Measurements from ENCODE around the gene LSM12.

LSM12 gene

GRCh38 chr17:44004077-44004760, 62.3 kb downstream of the LSM12 start, which contains the start of gene NAGS:
NAGS (plus strand) TSS chr17:44004622; CDS start chr17:44004664, 42 bp downstream.
- TF ChIP-seq CTCF (IDR thresholded peaks at IDR 0.05; ENCODE audit: low read depth, low read length): no peak
- in situ Hi-C loops (cut with HindIII; ENCODE audit: low sequenced_read_pairs): no loop called here
- peak within 1 kb of the TSS; percentile 67 for H3K4me3 ChIP-seq (ENCODE audit: low read depth, low read length)
- peak; percentile 45 for DNase-seq (ENCODE audit: low read depth, low spot score)

- in situ Hi-C loops (cut with HindIII; ENCODE audit: low sequenced_read_pairs): no loop called here
- peak; percentile 79 for DNase-seq (ENCODE audit: low read depth, low spot score)
- H3K4me3 ChIP-seq (ENCODE audit: low read depth, low read length): no peak overlapping the region
- TF ChIP-seq CTCF (IDR thresholded peaks at IDR 0.05; ENCODE audit: low read depth, low read length): no peak
These were observed 64.2 kb downstream of the LSM12 start for GRCh38 chr17:44002141-44002848.

GRCh38 chr17:44001461-44001920, 65.0 kb downstream of the LSM12 start:
- in situ Hi-C loops (cut with HindIII; ENCODE audit: low sequenced_read_pairs): no loop called here
- TF ChIP-seq CTCF (IDR thresholded peaks at IDR 0.05; ENCODE audit: low read depth, low read length): no peak

GRCh38 chr17:44000871-44001460, 65.5 kb downstream of the LSM12 start:
- in situ Hi-C loops (cut with HindIII; ENCODE audit: low sequenced_read_pairs): no loop called here
- DNase-seq (ENCODE audit: low read depth, low spot score): no peak
- TF ChIP-seq CTCF (IDR thresholded peaks at IDR 0.05; ENCODE audit: low read depth, low read length): no peak
- H3K4me3 ChIP-seq (ENCODE audit: low read depth, low read length): no peak overlapping the region

More at GRCh38 chr17:44001461-44001920, 65.0 kb downstream of the LSM12 start:
- DNase-seq (ENCODE audit: low read depth, low spot score): no peak
- H3K4me3 ChIP-seq (ENCODE audit: low read depth, low read length): no peak overlapping the region

- no peak for DNase-seq (ENCODE audit: low read depth, low spot score)
- no peak overlapping the region for H3K4me3 ChIP-seq (ENCODE audit: low read depth, low read length)
- in situ Hi-C loops (cut with HindIII; ENCODE audit: low sequenced_read_pairs): no loop called here
- no peak for TF ChIP-seq CTCF (IDR thresholded peaks at IDR 0.05; ENCODE audit: low read depth, low read length)
These were observed 66.2 kb downstream of the LSM12 start for GRCh38 chr17:44000141-44000860.

- DNase-seq (ENCODE audit: low read depth, low spot score): no peak
- in situ Hi-C loops (cut with HindIII; ENCODE audit: low sequenced_read_pairs): no loop called here
- H3K4me3 ChIP-seq (ENCODE audit: low read depth, low read length): no peak overlapping the region
- TF ChIP-seq CTCF (IDR thresholded peaks at IDR 0.05; ENCODE audit: low read depth, low read length): no peak
These were observed 67.4 kb downstream of the LSM12 start for GRCh38 chr17:43999024-43999423.
